Immature natural killer cell (primary cell): ENCODE results near the gene TRAPPC4. TPM values are rescaled to one million over a fixed set of nuclear protein-coding genes. Genes with fewer than 3 reads are reported as not detected.
"Not testable (repeated sequence)": the region's sequence is repeated elsewhere in the genome, so short reads cannot be mapped to it uniquely, and the experiment has no call there.

Experiments
- DNase-seq, 3 donors: peaks; one replicate each; pipeline ENCODE4 v3.0.0; 2022; ENCODE audit warnings: mixed read lengths in 1 of 3
- H3K27ac Mint-ChIP-seq, 6 donors: one replicate each; pipeline ENCODE4 v1.8.0; 2020; ENCODE audit warnings: mixed read lengths in 6 of 6, mild to moderate bottlenecking in 5 of 6, inconsistent platforms in 4 of 6, moderate library complexity in 3 of 6
- H3K27me3 Mint-ChIP-seq, 3 donors: one replicate each; pipeline ENCODE4 v1.8.0; 2020 to 2021; ENCODE audit warnings: low read depth in 3 of 3, mild to moderate bottlenecking in 3 of 3, mixed read lengths in 3 of 3, moderate library complexity in 3 of 3, inconsistent platforms in 1 of 3
- H3K36me3 Mint-ChIP-seq, 3 donors: one replicate each; pipeline ENCODE4 v1.8.0; 2020; ENCODE audit warnings: mixed read lengths in 3 of 3, inconsistent platforms in 2 of 3, mild to moderate bottlenecking in 2 of 3
- H3K4me1 Mint-ChIP-seq, 2 donors: one replicate each; pipeline ENCODE4 v1.8.0; 2020; ENCODE audit warnings: inconsistent platforms in 2 of 2, mild to moderate bottlenecking in 2 of 2, mixed read lengths in 2 of 2, moderate library complexity in 1 of 2
- H3K4me3 Mint-ChIP-seq, 5 donors: one replicate each; pipeline ENCODE4 v1.8.0; 2020; ENCODE audit warnings: mild to moderate bottlenecking in 5 of 5, mixed read lengths in 5 of 5, inconsistent platforms in 3 of 5, moderate library complexity in 3 of 5
- H3K9me3 Mint-ChIP-seq, 6 donors: one replicate each; pipeline ENCODE4 v1.8.0; 2020; ENCODE audit warnings: mild to moderate bottlenecking in 6 of 6, mixed read lengths in 6 of 6, inconsistent platforms in 4 of 6, moderate library complexity in 3 of 6
- polyA plus RNA-seq, 3 donors: library from polyadenylated mRNA; unstranded; fragments of 300-500 nt; fragmentation: Illumina TruSeq; gene quantifications; one replicate each; pipeline ENCODE4 v1.2.3, GENCODE V29; 2021

Gene TRAPPC4
- polyA plus RNA-seq, 3 donors from 2014 or later: 104 to 136 (median 110) TPM

- Mint-ChIP-seq H3K27me3 (peaks cover 2 to 3% (median 2%) of the 10 kb centered on the region in 3 donors), H3K27ac (no peak overlapping the region), H3K4me1 (peaks cover 28 to 37% of the 10 kb centered on the region in 2 donors), H3K4me3 (no peak overlapping the region), H3K36me3 (peaks cover 27 to 52% (median 33%) of the 10 kb centered on the region in 3 donors), H3K9me3 (no peaks in the 10 kb centered on the region)
- no peak for DNase-seq
Observed at GRCh38 chr11:119051440-119052162, 33.0 kb downstream of the TRAPPC4 start.

- H3K36me3 Mint-ChIP-seq: peaks cover 25 to 48% (median 30%) of the 10 kb centered on the region in 3 donors
- DNase-seq: no peak
- H3K4me3 Mint-ChIP-seq: no peak overlapping the region
- peaks cover 2 to 8% (median 5%) of the 10 kb centered on the region in 3 donors for H3K27me3 Mint-ChIP-seq
- H3K27ac Mint-ChIP-seq: peak overlapping the region in 3 of 6 donors; percentile 19 to 81 (median 45)
- peaks cover 30 to 37% of the 10 kb centered on the region in 2 donors for H3K4me1 Mint-ChIP-seq
- no peaks in the 10 kb centered on the region for H3K9me3 Mint-ChIP-seq
Observed at GRCh38 chr11:119052163-119052814, 33.7 kb downstream of the TRAPPC4 start.

GRCh38 chr11:119054418-119054817, 35.9 kb downstream of the TRAPPC4 start:
- peak overlapping the region in 2 of 6 donors; percentile 27 to 38 for H3K27ac Mint-ChIP-seq
- peak overlapping the region in 3 of 5 donors; percentile 53 to 93 (median 53) for H3K4me3 Mint-ChIP-seq
- H3K4me1 Mint-ChIP-seq: peaks cover 41 to 50% of the 10 kb centered on the region in 2 donors
- H3K36me3 Mint-ChIP-seq: peaks cover 22 to 37% (median 22%) of the 10 kb centered on the region in 3 donors
- H3K27me3 Mint-ChIP-seq: peaks cover under 1 to 13% (median 6%) of the 10 kb centered on the region in 3 donors
- no peaks in the 10 kb centered on the region for H3K9me3 Mint-ChIP-seq
- no peak for DNase-seq

GRCh38 chr11:119055901-119056300, 37.3 kb downstream of the TRAPPC4 start:
- Mint-ChIP-seq H3K27ac (peak overlapping the region; percentile 82 to 98 (median 92)), H3K9me3 (no peaks in the 10 kb centered on the region), H3K36me3 (peaks cover 17 to 29% (median 18%) of the 10 kb centered on the region in 3 donors), H3K4me3 (peak overlapping the region; percentile 87 to 96 (median 92)), H3K4me1 (peaks cover 41 to 45% of the 10 kb centered on the region in 2 donors), H3K27me3 (peaks cover 0 to 13% (median 5%) of the 10 kb centered on the region in 3 donors)
- peak in 1 of 3 donors; percentile 12 for DNase-seq

GRCh38 chr11:119056421-119056999, 37.9 kb downstream of the TRAPPC4 start:
- DNase-seq: peak; percentile 43 to 59 (median 57)
- Mint-ChIP-seq H3K9me3 (no peaks in the 10 kb centered on the region), H3K4me1 (peaks cover 39 to 45% of the 10 kb centered on the region in 2 donors), H3K36me3 (peaks cover 17 to 24% (median 18%) of the 10 kb centered on the region in 3 donors), H3K4me3 (peak overlapping the region; percentile 92 to 97 (median 96)), H3K27me3 (peaks cover 0 to 13% (median 4%) of the 10 kb centered on the region in 3 donors), H3K27ac (peak overlapping the region; percentile 91 to 98 (median 96))

- Mint-ChIP-seq H3K4me3 (peak within 1 kb of the TSS; percentile 92 to 97 (median 96)), H3K27ac (peak within 1 kb of the TSS; percentile 95 to 99 (median 98)), H3K9me3 (no peaks in the 10 kb centered on the region), H3K27me3 (peaks cover 0 to 13% (median 4%) of the 10 kb centered on the region in 3 donors), H3K36me3 (peaks cover 15 to 19% (median 18%) of the 10 kb centered on the region in 3 donors), H3K4me1 (peaks cover 38 to 45% of the 10 kb centered on the region in 2 donors)
- peak; percentile 99 for DNase-seq
Observed at GRCh38 chr11:119057000-119057769, 38.6 kb downstream of the TRAPPC4 start, which contains the start of gene HYOU1. Gene HYOU1 (minus strand): TSS chr11:119057205. CDS start chr11:119056160, 1,045 bp downstream.

GRCh38 chr11:119059128-119059527, 40.6 kb downstream of the TRAPPC4 start:
- H3K4me1 Mint-ChIP-seq: peaks cover 31 to 34% of the 10 kb centered on the region in 2 donors
- peak overlapping the region in 1 of 6 donors; percentile 79 for H3K27ac Mint-ChIP-seq
- not testable (repeated sequence) for H3K36me3 Mint-ChIP-seq, H3K9me3 Mint-ChIP-seq, DNase-seq
- H3K4me3 Mint-ChIP-seq: peak overlapping the region in 4 of 5 donors; percentile 33 to 61 (median 40)
- peaks cover 0 to 13% (median 4%) of the 10 kb centered on the region in 3 donors for H3K27me3 Mint-ChIP-seq

- Mint-ChIP-seq H3K4me1 (peaks cover 26 to 29% of the 10 kb centered on the region in 2 donors), H3K27ac (no peak overlapping the region), H3K9me3 (no peaks in the 10 kb centered on the region), H3K36me3 (no peaks in the 10 kb centered on the region), H3K27me3 (peaks cover 0 to 12% (median 4%) of the 10 kb centered on the region in 3 donors), H3K4me3 (no peak overlapping the region)
- no peak for DNase-seq
Observed at GRCh38 chr11:119061256-119061655, 42.7 kb downstream of the TRAPPC4 start.

- no peak for DNase-seq
- Mint-ChIP-seq H3K4me1 (peaks cover 32 to 36% of the 10 kb centered on the region in 2 donors), H3K9me3 (no peaks in the 10 kb centered on the region), H3K27ac (no peak overlapping the region), H3K27me3 (peaks cover 5 to 11% (median 10%) of the 10 kb centered on the region in 3 donors), H3K36me3 (no peaks in the 10 kb centered on the region), H3K4me3 (no peak overlapping the region)
Observed at GRCh38 chr11:119062779-119063178, 44.2 kb downstream of the TRAPPC4 start.

- H3K9me3 Mint-ChIP-seq: no peaks in the 10 kb centered on the region
- DNase-seq: peak in 2 of 3 donors; percentile 27 to 34
- peaks cover 4 to 15% (median 12%) of the 10 kb centered on the region in 3 donors for H3K27me3 Mint-ChIP-seq
- peaks cover 41 to 44% of the 10 kb centered on the region in 2 donors for H3K4me1 Mint-ChIP-seq
- peak overlapping the region; percentile 65 to 100 (median 94) for H3K27ac Mint-ChIP-seq
- H3K36me3 Mint-ChIP-seq: peaks cover 0 to 5% (median 3%) of the 10 kb centered on the region in 3 donors
- H3K4me3 Mint-ChIP-seq: peak overlapping the region in 3 of 5 donors; percentile 2 to 30 (median 21)
Observed at GRCh38 chr11:119065369-119065768, 46.8 kb downstream of the TRAPPC4 start.

- Mint-ChIP-seq H3K27me3 (peaks cover 4 to 15% (median 12%) of the 10 kb centered on the region in 3 donors), H3K27ac (peak within 1 kb of the TSS; percentile 98 to 100 (median 99)), H3K9me3 (no peaks in the 10 kb centered on the region), H3K36me3 (peaks cover 1 to 15% (median 9%) of the 10 kb centered on the region in 3 donors), H3K4me3 (peak within 1 kb of the TSS; percentile 92 to 100 (median 96)), H3K4me1 (peaks cover 41 to 44% of the 10 kb centered on the region in 2 donors)
- DNase-seq: peak; percentile 95 to 96 (median 95)
Observed at GRCh38 chr11:119067371-119068222, 49.0 kb downstream of the TRAPPC4 start, which contains the start of gene VPS11. Gene VPS11 (plus strand): TSS chr11:119067818. CDS start chr11:119067824, 6 bp downstream.
